WTC11 (cell line): Measurements from ENCODE around the gene MIER2.
A peak's percentile ranks its signal among the peaks of the same experiment; 100 is the strongest.

Experiments
- JUN ChIP-seq: sonication (generic); formaldehyde crosslinking; IDR thresholded peaks from 2 replicates; pipeline ENCODE4 v1.8.0; 2023; ENCODE audit warnings: mild to moderate bottlenecking, missing genetic modification reagents
- TEAD4 ChIP-seq: sonication (generic); formaldehyde crosslinking; IDR thresholded peaks from 2 replicates; pipeline ENCODE4 v1.8.0; 2022; ENCODE audit warnings: mild to moderate bottlenecking, missing genetic modification reagents
- TF ChIP-seq, protein P1 (sequence below): sonication (generic); formaldehyde crosslinking; IDR thresholded peaks from 2 replicates; pipeline ENCODE4 v1.8.0; 2022; ENCODE audit warnings: mild to moderate bottlenecking, missing genetic modification reagents
- TF ChIP-seq, protein P2 (sequence below): fragments of 200-600 bp; IDR thresholded peaks from 2 replicates; pipeline ENCODE4 v1.8.0; 2022; ENCODE audit warnings: antibody characterized with exemption
- TF ChIP-seq, protein P3 (sequence below): sonication (generic); formaldehyde crosslinking; conservative IDR thresholded peaks from 2 replicates; pipeline ENCODE4 v1.8.1; 2022; ENCODE audit warnings: mild to moderate bottlenecking, missing genetic modification reagents
- TF ChIP-seq, protein P4 (sequence below): sonication (generic); formaldehyde crosslinking; IDR thresholded peaks from 2 replicates; pipeline ENCODE4 v1.8.0; 2022; ENCODE audit warnings: missing genetic modification reagents
- TF ChIP-seq, protein P5 (sequence below): sonication (generic); formaldehyde crosslinking; IDR thresholded peaks from 2 replicates; pipeline ENCODE4 v1.8.1; 2023; ENCODE audit warnings: mild to moderate bottlenecking, missing genetic modification reagents, moderate library complexity
- TF ChIP-seq, protein P6 (sequence below): sonication (generic); formaldehyde crosslinking; conservative IDR thresholded peaks from 2 replicates; pipeline ENCODE4 v1.8.1; 2023; ENCODE audit warnings: mild to moderate bottlenecking, low read depth, missing genetic modification reagents, moderate library complexity
- TF ChIP-seq, protein P7 (sequence below): sonication (generic); formaldehyde crosslinking; IDR thresholded peaks from 2 replicates; pipeline ENCODE4 v1.8.1; 2022; ENCODE audit warnings: mild to moderate bottlenecking, moderate library complexity, missing genetic modification reagents

DNA sequence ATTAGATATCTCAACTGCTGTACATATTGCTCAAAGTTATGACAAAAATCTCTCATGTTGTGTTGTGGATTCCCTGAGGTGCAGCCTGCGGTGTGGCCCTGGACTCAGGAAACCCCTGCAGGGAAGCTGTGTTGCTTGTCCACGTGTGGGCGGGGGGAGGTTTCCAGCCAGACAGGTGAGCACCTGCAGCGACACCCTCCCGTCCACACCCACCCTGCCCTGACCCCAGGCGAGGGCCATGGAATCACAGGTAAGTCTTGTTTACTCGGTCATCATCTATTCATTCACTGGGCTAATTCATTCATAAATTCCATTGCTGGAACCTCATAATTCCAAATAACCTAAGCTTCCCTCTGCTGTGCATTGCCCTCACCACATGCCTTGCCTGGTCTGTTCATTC is 67.5 kb downstream of the MIER2 start:
- TF ChIP-seq TEAD4 = no peak
- TF ChIP-seq, protein P1, sequence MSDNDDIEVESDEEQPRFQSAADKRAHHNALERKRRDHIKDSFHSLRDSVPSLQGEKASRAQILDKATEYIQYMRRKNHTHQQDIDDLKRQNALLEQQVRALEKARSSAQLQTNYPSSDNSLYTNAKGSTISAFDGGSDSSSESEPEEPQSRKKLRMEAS (CRISPR knock-in tag) = no peak
- TF ChIP-seq JUN (CRISPR knock-in tag) = 0 out of 2 replicates have a peak, but pooled peaks have one; percentile 31
- TF ChIP-seq, protein P2, sequence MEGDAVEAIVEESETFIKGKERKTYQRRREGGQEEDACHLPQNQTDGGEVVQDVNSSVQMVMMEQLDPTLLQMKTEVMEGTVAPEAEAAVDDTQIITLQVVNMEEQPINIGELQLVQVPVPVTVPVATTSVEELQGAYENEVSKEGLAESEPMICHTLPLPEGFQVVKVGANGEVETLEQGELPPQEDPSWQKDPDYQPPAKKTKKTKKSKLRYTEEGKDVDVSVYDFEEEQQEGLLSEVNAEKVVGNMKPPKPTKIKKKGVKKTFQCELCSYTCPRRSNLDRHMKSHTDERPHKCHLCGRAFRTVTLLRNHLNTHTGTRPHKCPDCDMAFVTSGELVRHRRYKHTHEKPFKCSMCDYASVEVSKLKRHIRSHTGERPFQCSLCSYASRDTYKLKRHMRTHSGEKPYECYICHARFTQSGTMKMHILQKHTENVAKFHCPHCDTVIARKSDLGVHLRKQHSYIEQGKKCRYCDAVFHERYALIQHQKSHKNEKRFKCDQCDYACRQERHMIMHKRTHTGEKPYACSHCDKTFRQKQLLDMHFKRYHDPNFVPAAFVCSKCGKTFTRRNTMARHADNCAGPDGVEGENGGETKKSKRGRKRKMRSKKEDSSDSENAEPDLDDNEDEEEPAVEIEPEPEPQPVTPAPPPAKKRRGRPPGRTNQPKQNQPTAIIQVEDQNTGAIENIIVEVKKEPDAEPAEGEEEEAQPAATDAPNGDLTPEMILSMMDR = no peak
- TF ChIP-seq, protein P3, sequence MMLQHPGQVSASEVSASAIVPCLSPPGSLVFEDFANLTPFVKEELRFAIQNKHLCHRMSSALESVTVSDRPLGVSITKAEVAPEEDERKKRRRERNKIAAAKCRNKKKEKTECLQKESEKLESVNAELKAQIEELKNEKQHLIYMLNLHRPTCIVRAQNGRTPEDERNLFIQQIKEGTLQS (CRISPR knock-in tag) = no peak
- TF ChIP-seq, protein P4, sequence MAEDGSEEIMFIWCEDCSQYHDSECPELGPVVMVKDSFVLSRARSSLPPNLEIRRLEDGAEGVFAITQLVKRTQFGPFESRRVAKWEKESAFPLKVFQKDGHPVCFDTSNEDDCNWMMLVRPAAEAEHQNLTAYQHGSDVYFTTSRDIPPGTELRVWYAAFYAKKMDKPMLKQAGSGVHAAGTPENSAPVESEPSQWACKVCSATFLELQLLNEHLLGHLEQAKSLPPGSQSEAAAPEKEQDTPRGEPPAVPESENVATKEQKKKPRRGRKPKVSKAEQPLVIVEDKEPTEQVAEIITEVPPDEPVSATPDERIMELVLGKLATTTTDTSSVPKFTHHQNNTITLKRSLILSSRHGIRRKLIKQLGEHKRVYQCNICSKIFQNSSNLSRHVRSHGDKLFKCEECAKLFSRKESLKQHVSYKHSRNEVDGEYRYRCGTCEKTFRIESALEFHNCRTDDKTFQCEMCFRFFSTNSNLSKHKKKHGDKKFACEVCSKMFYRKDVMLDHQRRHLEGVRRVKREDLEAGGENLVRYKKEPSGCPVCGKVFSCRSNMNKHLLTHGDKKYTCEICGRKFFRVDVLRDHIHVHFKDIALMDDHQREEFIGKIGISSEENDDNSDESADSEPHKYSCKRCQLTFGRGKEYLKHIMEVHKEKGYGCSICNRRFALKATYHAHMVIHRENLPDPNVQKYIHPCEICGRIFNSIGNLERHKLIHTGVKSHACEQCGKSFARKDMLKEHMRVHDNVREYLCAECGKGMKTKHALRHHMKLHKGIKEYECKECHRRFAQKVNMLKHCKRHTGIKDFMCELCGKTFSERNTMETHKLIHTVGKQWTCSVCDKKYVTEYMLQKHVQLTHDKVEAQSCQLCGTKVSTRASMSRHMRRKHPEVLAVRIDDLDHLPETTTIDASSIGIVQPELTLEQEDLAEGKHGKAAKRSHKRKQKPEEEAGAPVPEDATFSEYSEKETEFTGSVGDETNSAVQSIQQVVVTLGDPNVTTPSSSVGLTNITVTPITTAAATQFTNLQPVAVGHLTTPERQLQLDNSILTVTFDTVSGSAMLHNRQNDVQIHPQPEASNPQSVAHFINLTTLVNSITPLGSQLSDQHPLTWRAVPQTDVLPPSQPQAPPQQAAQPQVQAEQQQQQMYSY = no peak
- TF ChIP-seq, protein P5, sequence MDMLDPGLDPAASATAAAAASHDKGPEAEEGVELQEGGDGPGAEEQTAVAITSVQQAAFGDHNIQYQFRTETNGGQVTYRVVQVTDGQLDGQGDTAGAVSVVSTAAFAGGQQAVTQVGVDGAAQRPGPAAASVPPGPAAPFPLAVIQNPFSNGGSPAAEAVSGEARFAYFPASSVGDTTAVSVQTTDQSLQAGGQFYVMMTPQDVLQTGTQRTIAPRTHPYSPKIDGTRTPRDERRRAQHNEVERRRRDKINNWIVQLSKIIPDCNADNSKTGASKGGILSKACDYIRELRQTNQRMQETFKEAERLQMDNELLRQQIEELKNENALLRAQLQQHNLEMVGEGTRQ (CRISPR knock-in tag) = no peak
- TF ChIP-seq, protein P6, sequence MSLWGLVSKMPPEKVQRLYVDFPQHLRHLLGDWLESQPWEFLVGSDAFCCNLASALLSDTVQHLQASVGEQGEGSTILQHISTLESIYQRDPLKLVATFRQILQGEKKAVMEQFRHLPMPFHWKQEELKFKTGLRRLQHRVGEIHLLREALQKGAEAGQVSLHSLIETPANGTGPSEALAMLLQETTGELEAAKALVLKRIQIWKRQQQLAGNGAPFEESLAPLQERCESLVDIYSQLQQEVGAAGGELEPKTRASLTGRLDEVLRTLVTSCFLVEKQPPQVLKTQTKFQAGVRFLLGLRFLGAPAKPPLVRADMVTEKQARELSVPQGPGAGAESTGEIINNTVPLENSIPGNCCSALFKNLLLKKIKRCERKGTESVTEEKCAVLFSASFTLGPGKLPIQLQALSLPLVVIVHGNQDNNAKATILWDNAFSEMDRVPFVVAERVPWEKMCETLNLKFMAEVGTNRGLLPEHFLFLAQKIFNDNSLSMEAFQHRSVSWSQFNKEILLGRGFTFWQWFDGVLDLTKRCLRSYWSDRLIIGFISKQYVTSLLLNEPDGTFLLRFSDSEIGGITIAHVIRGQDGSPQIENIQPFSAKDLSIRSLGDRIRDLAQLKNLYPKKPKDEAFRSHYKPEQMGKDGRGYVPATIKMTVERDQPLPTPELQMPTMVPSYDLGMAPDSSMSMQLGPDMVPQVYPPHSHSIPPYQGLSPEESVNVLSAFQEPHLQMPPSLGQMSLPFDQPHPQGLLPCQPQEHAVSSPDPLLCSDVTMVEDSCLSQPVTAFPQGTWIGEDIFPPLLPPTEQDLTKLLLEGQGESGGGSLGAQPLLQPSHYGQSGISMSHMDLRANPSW (CRISPR knock-in tag) = no peak
- TF ChIP-seq, protein P7, sequence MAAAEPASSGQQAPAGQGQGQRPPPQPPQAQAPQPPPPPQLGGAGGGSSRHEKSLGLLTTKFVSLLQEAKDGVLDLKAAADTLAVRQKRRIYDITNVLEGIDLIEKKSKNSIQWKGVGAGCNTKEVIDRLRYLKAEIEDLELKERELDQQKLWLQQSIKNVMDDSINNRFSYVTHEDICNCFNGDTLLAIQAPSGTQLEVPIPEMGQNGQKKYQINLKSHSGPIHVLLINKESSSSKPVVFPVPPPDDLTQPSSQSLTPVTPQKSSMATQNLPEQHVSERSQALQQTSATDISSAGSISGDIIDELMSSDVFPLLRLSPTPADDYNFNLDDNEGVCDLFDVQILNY (CRISPR knock-in tag) = no peak
